Pancreas (tissue), 10 donors: Measurements from ENCODE around the gene FAM98C. TPM values are rescaled to one million over a fixed set of nuclear protein-coding genes. Genes with fewer than 3 reads are reported as not detected.

Experiments used
- ATAC-seq, 4 donors: fragments of 200-7000 bp; cut with Tn5 transposase; one replicate each; pipeline versions ENCODE4 v1.8.0 to v1.9.1; 2020; ENCODE audit warnings: mild to moderate bottlenecking in 4 of 4, moderate library complexity in 4 of 4
- DNase-seq, 6 donors: peaks; one replicate each; pipeline ENCODE4 v3.0.0-alpha.2; 2020
- FAIRE-seq: peaks from 2 replicates; lab custom pipeline; 2012; peaks lifted over from hg19 to GRCh38; lab: Jason Lieb, UNC
- H3K27ac ChIP-seq, 4 donors: fragments of 200-600 bp; sonication (generic); 1 replicate in 3 of 4; 2 replicates in 1 of 4; pipeline versions ENCODE4 v1.5.0 to v1.8.0; 2020
- H3K27me3 ChIP-seq, 4 donors: fragments of 200-600 bp; one replicate each; pipeline ENCODE4 v1.8.0; 2021
- H3K36me3 ChIP-seq, 3 donors: fragments of 200-600 bp; sonication (generic) in 1 of 3; one replicate each; pipeline versions ENCODE4 v1.5.0 to v1.8.0; 2020 to 2021
- H3K4me1 ChIP-seq, 3 donors: fragments of 200-600 bp; one replicate each; pipeline ENCODE4 v1.8.0; 2021
- H3K4me3 ChIP-seq, 4 donors: fragments of 200-600 bp; sonication (generic) in 2 of 4; one replicate each; pipeline versions ENCODE4 v1.5.0 to v1.8.0; 2020 to 2021
- H3K9me3 ChIP-seq, 4 donors: fragments of 200-600 bp; one replicate each; pipeline ENCODE4 v1.8.0; 2021
- WGBS, 2 donors: extraction: QIAGEN DNeasy Blood & Tissue Kit; methylation state at CpG; one replicate each; pipeline ENCODE4 v1.1.7; 2013; 5-methylcytosine and 5-hydroxymethylcytosine counted together
- intact Hi-C, 3 donors: fragments of 100-400 bp; cut with DNase I; formaldehyde crosslinking; loops; one replicate each; pipeline versions ENCODE4 v1.11.1 to v1.14.2; 2022
- polyA plus RNA-seq, 2 donors: library from polyadenylated mRNA; stranded (reverse); fragments of 200-250 nt; gene quantifications; one replicate each; pipeline ENCODE4 v1.2.3, GENCODE V29; 2013
- total RNA-seq, 6 donors: library from RNA; stranded (reverse); fragmentation: NEBNext Ultra II Directional in 4 of 6; extraction: Animal tissue kit (Norgen Biotek cat#: 25700) in 4 of 6; gene quantifications; one replicate each; pipeline versions ENCODE4 v1.2.1 to v1.2.4, GENCODE V29; 2021 to 2023
- TF ChIP-seq, protein P1 (sequence below), 4 donors: fragments of 200-600 bp; sonication (generic) in 3 of 4; IDR thresholded peaks; one replicate each; pipeline versions ENCODE4 v1.5.0 to v1.8.0; 2021; ENCODE audit warnings: antibody characterized with exemption in 4 of 4
- donor health status: healthy with polysubstance abuse.
- donor health status: DM: no; HTN: no; CAD: no; lungs with moderate emphysema.
- donor health status: DM: no; HTN: no; CAD: no.
- donor health status: control.
- donor health status: control.
- donor health status: Bipolar disorder and iron deficiency.
- donor health status: DM: yes; HTN: yes; CAD: no.
- donor health status: DM: no; HTN: no; CAD: no.
- donor health status: DM: no; HTN: no; CAD: no.
- donor health status: DM: yes; HTN: yes; CAD: no.

Gene FAM98C
- total and polyA plus RNA-seq, 8 donors, result 11.3 to 26.7 (median 16.1) TPM

DNA sequence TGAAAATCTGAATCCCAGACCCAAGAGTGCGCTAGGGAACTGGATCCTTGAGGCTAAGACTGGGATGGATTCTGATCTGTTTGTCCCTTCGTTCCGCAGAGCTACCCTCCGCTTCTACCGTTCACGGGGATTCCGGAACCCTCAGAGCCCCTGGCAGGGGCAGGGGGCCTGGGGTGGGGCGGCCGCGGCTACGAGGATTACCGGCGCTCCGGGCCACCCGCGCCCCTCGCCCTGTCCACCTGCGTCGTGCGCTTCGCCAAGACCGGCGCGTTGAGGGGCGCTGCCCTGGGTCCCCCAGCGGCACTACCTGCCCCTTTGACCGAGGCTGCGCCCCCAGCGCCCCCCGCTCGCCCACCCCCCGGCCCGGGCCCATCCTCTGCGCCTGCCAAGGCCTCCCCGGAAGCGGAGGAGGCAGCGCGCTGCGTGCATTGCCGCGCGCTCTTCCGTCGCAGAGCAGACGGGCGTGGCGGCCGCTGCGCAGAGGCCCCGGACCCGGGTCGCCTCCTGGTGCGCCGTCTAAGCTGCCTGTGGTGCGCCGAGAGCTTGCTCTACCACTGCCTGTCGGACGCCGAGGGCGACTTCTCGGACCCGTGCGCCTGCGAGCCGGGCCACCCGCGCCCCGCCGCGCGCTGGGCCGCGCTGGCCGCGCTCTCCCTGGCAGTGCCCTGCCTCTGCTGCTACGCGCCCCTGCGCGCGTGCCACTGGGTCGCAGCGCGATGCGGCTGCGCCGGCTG is 7.3 kb upstream of the FAM98C start:
- no peak for FAIRE-seq
- H3K27ac ChIP-seq, result no peak overlapping the region
- H3K36me3 ChIP-seq, result no peaks in the 10 kb centered on the region
- no peak overlapping the region for H3K4me3 ChIP-seq
- no peaks in the 10 kb centered on the region for H3K4me1 ChIP-seq
- H3K9me3 ChIP-seq, result no peaks in the 10 kb centered on the region
- no peak for ATAC-seq
- peaks cover 0 to 8% (median 0%) of the 10 kb centered on the region in 4 donors for H3K27me3 ChIP-seq
- TF ChIP-seq, protein P1, sequence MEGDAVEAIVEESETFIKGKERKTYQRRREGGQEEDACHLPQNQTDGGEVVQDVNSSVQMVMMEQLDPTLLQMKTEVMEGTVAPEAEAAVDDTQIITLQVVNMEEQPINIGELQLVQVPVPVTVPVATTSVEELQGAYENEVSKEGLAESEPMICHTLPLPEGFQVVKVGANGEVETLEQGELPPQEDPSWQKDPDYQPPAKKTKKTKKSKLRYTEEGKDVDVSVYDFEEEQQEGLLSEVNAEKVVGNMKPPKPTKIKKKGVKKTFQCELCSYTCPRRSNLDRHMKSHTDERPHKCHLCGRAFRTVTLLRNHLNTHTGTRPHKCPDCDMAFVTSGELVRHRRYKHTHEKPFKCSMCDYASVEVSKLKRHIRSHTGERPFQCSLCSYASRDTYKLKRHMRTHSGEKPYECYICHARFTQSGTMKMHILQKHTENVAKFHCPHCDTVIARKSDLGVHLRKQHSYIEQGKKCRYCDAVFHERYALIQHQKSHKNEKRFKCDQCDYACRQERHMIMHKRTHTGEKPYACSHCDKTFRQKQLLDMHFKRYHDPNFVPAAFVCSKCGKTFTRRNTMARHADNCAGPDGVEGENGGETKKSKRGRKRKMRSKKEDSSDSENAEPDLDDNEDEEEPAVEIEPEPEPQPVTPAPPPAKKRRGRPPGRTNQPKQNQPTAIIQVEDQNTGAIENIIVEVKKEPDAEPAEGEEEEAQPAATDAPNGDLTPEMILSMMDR (IDR thresholded peaks at IDR 0.05), result no peak
- 6 to 9% methylated on average over 73 to 86 of the region's 86 CpGs for WGBS, 2 donors
- intact Hi-C loops, result no loop called here
- no peak for DNase-seq

DNA sequence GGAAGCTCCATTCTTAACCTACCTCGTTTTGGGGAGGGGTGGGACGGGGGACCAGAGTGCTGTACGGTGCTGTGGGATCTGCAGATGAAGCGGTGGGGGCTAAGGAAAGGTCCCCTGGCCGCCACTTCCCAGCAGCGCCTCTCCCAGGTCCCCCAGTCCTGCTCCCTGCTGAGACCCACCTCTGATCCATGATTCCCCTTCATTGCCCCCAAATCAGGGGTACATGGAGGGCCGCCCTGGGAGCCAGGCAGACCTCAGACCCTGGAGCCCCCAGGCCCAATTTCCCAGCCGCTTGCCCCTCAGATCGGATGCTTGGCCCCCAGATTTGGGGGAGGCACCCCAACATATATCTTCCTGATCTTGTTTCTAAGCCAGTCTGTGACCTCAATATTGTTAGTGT is 3.8 kb upstream of the FAM98C start:
- Histone ChIP-seq H3K4me3 (no peak overlapping the region), H3K9me3 (no peaks in the 10 kb centered on the region), H3K27me3 (peaks cover 0 to 8% (median 0%) of the 10 kb centered on the region in 4 donors), H3K4me1 (peaks cover 0 to 2% (median 0%) of the 10 kb centered on the region in 3 donors), H3K27ac (no peak overlapping the region), H3K36me3 (no peaks in the 10 kb centered on the region)
- TF ChIP-seq, protein P1 (IDR thresholded peaks at IDR 0.05), result no peak
- FAIRE-seq, result no peak
- WGBS, 2 donors, result 30 to 44% methylated on average over 9 of the region's 9 CpGs
- intact Hi-C loops, result no loop called here
- ATAC-seq, result no peak
- DNase-seq, result no peak

DNA sequence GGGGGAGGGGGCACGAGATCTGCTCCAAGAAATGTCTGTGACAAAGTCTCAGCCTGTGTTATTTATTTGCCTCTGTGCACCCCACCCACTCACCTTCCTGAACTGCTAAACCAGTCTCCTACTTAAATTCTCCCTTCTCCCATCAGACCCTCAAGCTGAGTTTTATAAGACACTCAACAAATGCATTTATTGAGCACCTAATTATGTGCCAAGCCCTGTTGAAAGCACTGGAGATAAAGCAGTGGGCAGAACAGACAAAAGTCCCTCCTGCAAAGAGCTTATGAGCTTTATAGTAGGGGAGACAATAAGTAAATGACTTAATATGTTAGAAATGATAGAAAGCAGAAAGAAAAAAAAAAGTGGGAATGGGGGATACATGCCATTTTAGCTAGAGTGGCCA is 3.4 kb upstream of the FAM98C start:
- intact Hi-C loops, result no loop called here
- TF ChIP-seq, protein P1 (IDR thresholded peaks at IDR 0.05), result no peak
- Histone ChIP-seq H3K27me3 (peaks cover 0 to 8% (median 0%) of the 10 kb centered on the region in 4 donors), H3K9me3 (no peaks in the 10 kb centered on the region), H3K4me1 (peaks cover 0 to 2% (median 0%) of the 10 kb centered on the region in 3 donors), H3K4me3 (no peak overlapping the region), H3K36me3 (no peaks in the 10 kb centered on the region), H3K27ac (no peak overlapping the region)
- 38 to 64% methylated on average over 1 of the region's 1 CpG for WGBS, 2 donors
- DNase-seq (no peak), ATAC-seq (no peak), FAIRE-seq (no peak)

DNA sequence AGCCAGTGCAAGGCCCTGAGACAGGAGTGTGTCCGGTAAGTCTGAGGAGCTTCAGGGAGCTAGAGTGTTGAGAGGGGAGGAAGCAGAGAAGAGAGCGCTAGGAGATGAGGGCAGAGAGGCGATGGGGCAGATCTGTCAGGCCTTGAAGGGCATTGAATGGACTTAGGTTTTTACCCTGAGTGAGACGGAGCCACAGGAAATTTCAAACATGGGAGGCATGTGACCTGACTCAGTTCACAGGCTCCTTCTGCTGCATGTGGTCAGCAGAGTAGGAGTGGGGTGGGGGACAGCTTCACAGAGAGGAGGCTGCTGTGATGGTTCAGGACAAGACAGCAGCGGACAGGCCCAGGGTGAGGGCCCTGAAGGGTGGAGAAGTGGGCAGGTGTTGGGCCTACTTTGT is 2.5 kb upstream of the FAM98C start:
- DNase-seq, result no peak
- ATAC-seq, result no peak
- no peak for FAIRE-seq
- TF ChIP-seq, protein P1 (IDR thresholded peaks at IDR 0.05), result no peak
- no peaks in the 10 kb centered on the region for H3K27me3 ChIP-seq
- H3K36me3 ChIP-seq, result no peaks in the 10 kb centered on the region
- H3K27ac ChIP-seq, result no peak overlapping the region
- intact Hi-C loops, result loop anchor here in 1 of 3 donors (10.0 kb wide), 1 partner anchor 214 kb away; the partner anchor contains the start of genes EIF3K and MAP4K1
- H3K9me3 ChIP-seq, result no peaks in the 10 kb centered on the region
- WGBS, 2 donors, result 74 to 76% methylated on average over 5 of the region's 5 CpGs
- peaks cover 0 to 2% (median 0%) of the 10 kb centered on the region in 3 donors for H3K4me1 ChIP-seq
- no peak overlapping the region for H3K4me3 ChIP-seq

DNA sequence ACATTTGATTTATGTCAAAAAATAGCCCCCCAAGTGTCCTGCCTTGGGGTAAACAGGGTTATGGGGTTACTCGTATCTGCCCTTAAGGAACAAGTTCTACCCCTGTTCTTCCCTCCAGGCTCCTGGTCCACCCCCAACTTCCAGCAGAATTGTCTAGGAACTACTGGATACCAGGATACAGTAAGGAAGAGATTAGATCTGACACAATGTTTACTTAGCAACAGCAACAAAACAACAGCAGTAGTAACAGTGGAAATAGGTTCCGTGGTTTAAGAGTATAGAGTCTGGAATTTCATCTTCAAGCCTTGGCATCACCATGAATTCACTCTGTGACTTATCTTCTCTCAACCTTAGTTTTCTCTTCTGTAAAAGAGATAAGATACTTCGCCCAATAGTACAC is 1.7 kb upstream of the FAM98C start:
- DNase-seq (no peak), ATAC-seq (no peak), FAIRE-seq (no peak)
- Histone ChIP-seq H3K9me3 (no peaks in the 10 kb centered on the region), H3K27ac (no peak overlapping the region), H3K36me3 (no peaks in the 10 kb centered on the region), H3K27me3 (no peaks in the 10 kb centered on the region), H3K4me1 (peaks cover 0 to 2% (median 0%) of the 10 kb centered on the region in 3 donors), H3K4me3 (no peak overlapping the region)
- intact Hi-C loops, result loop anchor here in 1 of 3 donors (10.0 kb wide), 1 partner anchor 214 kb away; the partner anchor contains the start of genes EIF3K and MAP4K1
- 49 to 55% methylated on average over 3 of the region's 3 CpGs for WGBS, 2 donors
- TF ChIP-seq, protein P1 (IDR thresholded peaks at IDR 0.05), result no peak
